Measurements from ENCODE around the gene EFHC1. TPM values are rescaled to one million over a fixed set of nuclear protein-coding genes. Genes with fewer than 3 reads are reported as not detected.
A peak's percentile ranks its signal among the peaks of the same experiment; 100 is the strongest.

EFHC1 gene
- 2.3 TPM for polyA plus RNA-seq (2012; ENCODE audit: insufficient read length, low read depth)

DNA sequence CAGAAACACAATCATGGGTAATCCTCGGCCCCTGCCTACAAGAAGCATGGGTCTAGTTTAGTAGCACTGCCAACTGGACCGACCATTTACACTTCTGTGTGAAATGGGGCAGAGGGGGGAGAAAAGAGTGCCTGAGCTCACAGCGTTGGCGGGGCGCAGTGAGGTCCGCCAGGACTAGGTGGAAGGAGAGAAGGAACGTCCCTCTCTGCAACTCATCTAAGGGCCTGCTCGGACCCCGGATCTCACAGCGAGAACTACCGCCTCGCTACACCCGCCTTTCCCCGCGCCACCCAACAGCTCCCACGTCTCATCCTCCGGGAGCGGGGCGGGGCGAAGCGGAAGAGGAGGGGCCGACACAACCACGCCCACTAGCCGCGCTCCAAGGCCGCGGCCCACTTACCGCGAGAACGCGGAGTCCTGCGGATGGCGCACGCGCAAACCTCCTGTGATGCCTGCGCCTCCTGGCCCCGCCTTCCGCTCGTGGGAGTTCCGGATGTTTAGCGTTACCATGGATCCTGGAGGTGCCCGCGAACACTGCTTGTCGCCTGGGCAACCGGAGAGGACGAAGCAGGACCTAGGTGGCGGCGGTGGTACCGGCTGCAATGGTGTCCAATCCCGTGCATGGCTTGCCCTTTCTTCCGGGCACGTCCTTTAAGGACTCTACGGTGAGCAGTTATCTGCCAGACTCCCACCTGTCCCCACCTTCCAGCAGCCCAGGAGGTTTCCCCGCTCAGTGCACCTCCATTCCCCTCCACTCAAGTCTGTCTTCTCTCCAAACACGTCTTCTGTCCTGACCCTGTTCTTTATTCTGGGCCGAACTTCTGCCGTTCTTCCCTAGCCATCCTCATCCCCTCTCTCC lies at the start of gene EFHC1:
EFHC1 (plus strand) TSS at position 534 of the 859 bp plus-strand sequence; CDS start at position 603, 69 bp downstream.
- TF ChIP-seq POLR2AphosphoS5 (IDR thresholded peaks at IDR 0.05; ENCODE audit: low read depth, low read length) (peak; percentile 98), TAF1 (IDR thresholded peaks at IDR 0.05; ENCODE audit: borderline replicate concordance, insufficient read depth, low read length) (peak; percentile 77), SIN3A (IDR thresholded peaks at IDR 0.05; ENCODE audit: borderline replicate concordance, insufficient read depth, low read length) (peak; percentile 91; the same call in 1 of the 2 replicates), FOXP2 (optimal IDR thresholded peaks at IDR 0.05; ENCODE audit: borderline replicate concordance, extremely low read depth, extremely low read length, insufficient read depth) (peak; percentile 92)
- TF ChIP-seq, protein P1, sequence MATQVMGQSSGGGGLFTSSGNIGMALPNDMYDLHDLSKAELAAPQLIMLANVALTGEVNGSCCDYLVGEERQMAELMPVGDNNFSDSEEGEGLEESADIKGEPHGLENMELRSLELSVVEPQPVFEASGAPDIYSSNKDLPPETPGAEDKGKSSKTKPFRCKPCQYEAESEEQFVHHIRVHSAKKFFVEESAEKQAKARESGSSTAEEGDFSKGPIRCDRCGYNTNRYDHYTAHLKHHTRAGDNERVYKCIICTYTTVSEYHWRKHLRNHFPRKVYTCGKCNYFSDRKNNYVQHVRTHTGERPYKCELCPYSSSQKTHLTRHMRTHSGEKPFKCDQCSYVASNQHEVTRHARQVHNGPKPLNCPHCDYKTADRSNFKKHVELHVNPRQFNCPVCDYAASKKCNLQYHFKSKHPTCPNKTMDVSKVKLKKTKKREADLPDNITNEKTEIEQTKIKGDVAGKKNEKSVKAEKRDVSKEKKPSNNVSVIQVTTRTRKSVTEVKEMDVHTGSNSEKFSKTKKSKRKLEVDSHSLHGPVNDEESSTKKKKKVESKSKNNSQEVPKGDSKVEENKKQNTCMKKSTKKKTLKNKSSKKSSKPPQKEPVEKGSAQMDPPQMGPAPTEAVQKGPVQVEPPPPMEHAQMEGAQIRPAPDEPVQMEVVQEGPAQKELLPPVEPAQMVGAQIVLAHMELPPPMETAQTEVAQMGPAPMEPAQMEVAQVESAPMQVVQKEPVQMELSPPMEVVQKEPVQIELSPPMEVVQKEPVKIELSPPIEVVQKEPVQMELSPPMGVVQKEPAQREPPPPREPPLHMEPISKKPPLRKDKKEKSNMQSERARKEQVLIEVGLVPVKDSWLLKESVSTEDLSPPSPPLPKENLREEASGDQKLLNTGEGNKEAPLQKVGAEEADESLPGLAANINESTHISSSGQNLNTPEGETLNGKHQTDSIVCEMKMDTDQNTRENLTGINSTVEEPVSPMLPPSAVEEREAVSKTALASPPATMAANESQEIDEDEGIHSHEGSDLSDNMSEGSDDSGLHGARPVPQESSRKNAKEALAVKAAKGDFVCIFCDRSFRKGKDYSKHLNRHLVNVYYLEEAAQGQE (IDR thresholded peaks at IDR 0.05; ENCODE audit: insufficient read depth in 1 of 2, low read depth in 2 of 2, low read length in 2 of 2) = peak in 1 of 2 experiments; percentile 65; a peak in 2 of 4 replicates

GRCh38 chr6:52371656-52372191 lies 48.4 kb upstream of the EFHC1 start:
- TF ChIP-seq SIN3A (IDR thresholded peaks at IDR 0.05; ENCODE audit: borderline replicate concordance, insufficient read depth, low read length) = no peak
- no peak for TF ChIP-seq TAF1 (IDR thresholded peaks at IDR 0.05; ENCODE audit: borderline replicate concordance, insufficient read depth, low read length)
- TF ChIP-seq FOXP2 (optimal IDR thresholded peaks at IDR 0.05; ENCODE audit: borderline replicate concordance, extremely low read depth, extremely low read length, insufficient read depth) = no peak
- no peak for TF ChIP-seq POLR2AphosphoS5 (IDR thresholded peaks at IDR 0.05; ENCODE audit: low read depth, low read length)

- no peak for TF ChIP-seq SIN3A (IDR thresholded peaks at IDR 0.05; ENCODE audit: borderline replicate concordance, insufficient read depth, low read length)
- no peak for TF ChIP-seq FOXP2 (optimal IDR thresholded peaks at IDR 0.05; ENCODE audit: borderline replicate concordance, extremely low read depth, extremely low read length, insufficient read depth)
- TF ChIP-seq POLR2AphosphoS5 (IDR thresholded peaks at IDR 0.05; ENCODE audit: low read depth, low read length) = no peak
- TF ChIP-seq, protein P1 (IDR thresholded peaks at IDR 0.05; ENCODE audit: insufficient read depth in 1 of 2, low read depth in 2 of 2, low read length in 2 of 2) = no peak
- TF ChIP-seq TAF1 (IDR thresholded peaks at IDR 0.05; ENCODE audit: borderline replicate concordance, insufficient read depth, low read length) = no peak
Observed at GRCh38 chr6:52373151-52373690, 46.9 kb upstream of the EFHC1 start.

GRCh38 chr6:52374247-52374646 lies 45.9 kb upstream of the EFHC1 start:
- TF ChIP-seq SIN3A (IDR thresholded peaks at IDR 0.05; ENCODE audit: borderline replicate concordance, insufficient read depth, low read length) = no peak
- TF ChIP-seq, protein P1 (IDR thresholded peaks at IDR 0.05; ENCODE audit: insufficient read depth in 1 of 2, low read depth in 2 of 2, low read length in 2 of 2) = no peak
- no peak for TF ChIP-seq TAF1 (IDR thresholded peaks at IDR 0.05; ENCODE audit: borderline replicate concordance, insufficient read depth, low read length)
- TF ChIP-seq FOXP2 (optimal IDR thresholded peaks at IDR 0.05; ENCODE audit: borderline replicate concordance, extremely low read depth, extremely low read length, insufficient read depth) = no peak
- TF ChIP-seq POLR2AphosphoS5 (IDR thresholded peaks at IDR 0.05; ENCODE audit: low read depth, low read length) = no peak
